HG02970 (cell line): ENCODE data around the gene PPP2R5D.
"Not testable (repeated sequence)": the region's sequence is repeated elsewhere in the genome, so short reads cannot be mapped to it uniquely, and the experiment has no call there.

ENCODE experiments used
- ATAC-seq: cut with Tn5 transposase; IDR thresholded peaks from one replicate; pipeline ENCODE4 v1.9.1; 2021; ENCODE audit warnings: mild to moderate bottlenecking, moderate library complexity, moderate number of reproducible peaks; ENCODE audit not compliant: unreplicated experiment, low FRiP score

Gene PPP2R5D

DNA sequence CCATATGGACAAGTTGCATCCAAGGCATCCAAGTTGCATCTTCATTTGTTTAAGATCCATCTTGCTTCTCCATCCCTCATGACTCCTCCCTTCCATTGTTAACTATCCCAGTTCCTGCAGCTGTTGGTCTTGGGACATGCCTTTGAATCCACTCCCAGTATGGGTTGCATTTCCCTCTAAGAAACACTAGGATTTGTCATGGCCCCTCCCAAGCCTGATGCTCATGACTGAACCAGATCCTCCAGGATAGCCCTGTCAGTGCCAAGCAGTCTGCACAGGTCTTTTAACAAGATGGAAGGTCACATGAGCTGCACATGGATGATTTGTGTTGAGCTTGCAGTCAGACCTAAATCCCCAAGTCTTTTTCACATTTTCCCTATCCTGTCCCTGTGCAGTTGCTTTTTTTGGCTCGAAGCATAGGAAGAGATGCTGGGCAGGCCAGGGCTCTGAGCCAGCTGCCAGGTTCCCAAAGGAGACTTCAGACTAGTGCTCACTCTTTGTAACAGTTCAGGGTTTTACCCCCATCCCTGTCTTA is 4.2 kb downstream of the PPP2R5D start:
- ATAC-seq: no peak

DNA sequence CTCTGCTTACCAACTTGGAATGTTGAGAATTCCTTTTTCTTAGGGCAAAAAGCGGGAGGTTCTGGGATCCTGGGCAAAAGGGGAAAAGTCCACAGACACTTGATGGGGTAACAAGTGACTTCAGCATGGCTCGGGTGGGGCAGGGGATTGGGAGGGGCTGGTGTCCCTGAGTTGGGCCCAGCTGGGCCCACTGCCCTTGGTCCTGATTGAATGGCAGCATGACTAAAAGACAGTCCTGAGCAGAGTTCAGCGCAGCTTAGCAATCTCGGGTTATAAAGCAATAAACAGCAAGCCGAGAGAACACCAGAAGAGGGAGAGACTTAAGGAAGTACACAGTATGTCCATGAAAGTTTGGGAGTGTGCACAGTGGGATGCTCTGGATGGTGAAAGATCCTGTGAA is 5.6 kb downstream of the PPP2R5D start:
- no peak for ATAC-seq

GRCh38 chr6:42993445-42993844 is 9.1 kb downstream of the PPP2R5D start:
- no peak for ATAC-seq

GRCh38 chr6:42996513-42996912 is 12.1 kb downstream of the PPP2R5D start:
- ATAC-seq: no peak

DNA sequence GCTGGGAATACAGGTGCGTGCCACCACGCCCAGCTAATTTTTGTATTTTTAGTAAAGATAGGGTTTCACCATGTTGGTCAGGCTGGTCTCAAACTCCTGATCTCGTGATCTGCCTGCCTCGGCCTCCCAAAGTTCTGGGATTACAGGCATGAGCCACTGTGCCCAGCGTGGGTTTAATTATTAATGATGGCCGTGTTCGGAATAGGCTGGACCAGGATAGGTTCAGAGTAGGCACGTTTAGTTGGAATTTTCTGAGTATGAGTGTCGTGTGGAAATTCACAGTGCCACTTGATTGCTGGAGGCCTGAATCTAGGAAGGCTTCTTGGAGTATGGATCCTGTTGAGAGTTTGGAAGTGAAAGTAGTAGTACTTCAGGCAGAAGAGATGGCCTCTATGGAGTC is 13.8 kb downstream of the PPP2R5D start:
- ATAC-seq: not testable (repeated sequence)

DNA sequence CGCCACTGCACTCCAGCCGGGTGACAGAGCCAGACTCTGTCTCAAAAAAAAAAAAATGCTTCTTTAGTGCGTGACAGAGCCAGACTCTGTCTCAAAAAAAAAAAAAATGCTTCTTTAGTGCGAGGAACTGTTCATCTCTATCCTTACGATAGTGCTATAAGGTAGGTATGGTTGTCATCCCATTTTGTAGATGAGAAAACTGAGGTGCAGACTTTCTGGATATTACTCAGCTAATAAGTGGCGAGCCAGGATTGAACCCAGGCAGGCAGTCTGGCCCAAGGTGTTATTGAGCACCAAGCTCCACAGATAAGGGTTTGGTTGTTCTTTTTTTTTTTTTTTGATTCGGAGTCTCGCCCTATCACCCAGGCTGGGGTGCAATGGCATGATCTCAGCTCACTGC is 17.5 kb downstream of the PPP2R5D start:
- ATAC-seq: no peak

DNA sequence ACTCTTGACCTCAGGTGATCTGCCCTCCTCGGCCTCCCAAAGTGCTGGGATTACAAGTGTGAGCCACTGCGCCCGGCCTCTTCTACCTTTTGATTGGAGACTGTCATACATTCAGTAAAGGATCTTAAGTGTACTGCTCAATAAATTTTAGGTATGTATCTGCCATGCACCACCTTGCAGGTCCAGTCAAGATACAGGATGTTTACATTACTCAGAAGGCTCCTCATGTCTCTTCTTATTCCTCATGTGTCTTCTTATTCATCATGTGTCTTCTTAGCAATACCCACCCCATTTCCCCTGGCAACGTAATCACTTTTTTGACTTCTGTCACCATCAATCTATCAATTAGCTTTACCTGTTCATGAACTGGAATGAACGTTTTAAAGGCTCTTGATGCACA is 21.5 kb downstream of the PPP2R5D start:
- no peak for ATAC-seq

DNA sequence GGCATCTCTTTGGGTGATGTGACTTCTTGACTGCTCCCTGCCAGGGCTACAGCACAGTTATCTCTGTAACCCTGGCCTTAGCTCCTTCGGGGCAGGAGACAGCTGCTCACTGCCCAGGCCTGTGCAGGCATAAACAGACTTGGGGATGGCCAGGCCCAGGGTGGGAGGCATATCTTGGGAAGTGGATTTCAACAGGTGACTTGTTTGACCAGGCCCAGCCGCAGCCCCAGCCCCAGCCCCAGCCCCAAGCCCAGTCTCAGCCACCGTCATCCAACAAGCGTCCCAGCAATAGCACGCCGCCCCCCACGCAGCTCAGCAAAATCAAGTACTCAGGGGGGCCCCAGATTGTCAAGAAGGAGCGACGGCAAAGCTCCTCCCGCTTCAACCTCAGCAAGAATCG is 21.9 kb downstream of the PPP2R5D start:
- ATAC-seq: no peak

- ATAC-seq: no peak
These were observed 22.8 kb downstream of the PPP2R5D start for GRCh38 chr6:43007126-43007525.

DNA sequence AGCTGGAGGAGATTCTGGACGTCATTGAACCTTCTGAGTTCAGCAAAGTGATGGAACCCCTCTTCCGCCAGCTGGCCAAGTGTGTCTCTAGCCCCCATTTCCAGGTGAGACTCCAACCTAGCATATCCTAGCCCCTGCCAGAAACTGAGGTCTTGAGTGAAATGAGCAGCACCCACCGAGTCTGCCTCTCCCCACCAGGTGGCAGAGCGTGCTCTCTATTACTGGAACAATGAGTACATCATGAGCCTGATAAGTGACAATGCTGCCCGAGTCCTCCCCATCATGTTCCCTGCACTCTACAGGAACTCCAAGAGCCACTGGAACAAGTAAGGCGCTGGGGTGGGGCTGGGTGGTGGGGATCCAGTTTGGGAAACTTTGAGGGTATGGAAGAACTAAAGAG is 24.8 kb downstream of the PPP2R5D start:
- ATAC-seq: no peak

GRCh38 chr6:43011207-43011606 is 26.8 kb downstream of the PPP2R5D start:
- no peak for ATAC-seq

DNA sequence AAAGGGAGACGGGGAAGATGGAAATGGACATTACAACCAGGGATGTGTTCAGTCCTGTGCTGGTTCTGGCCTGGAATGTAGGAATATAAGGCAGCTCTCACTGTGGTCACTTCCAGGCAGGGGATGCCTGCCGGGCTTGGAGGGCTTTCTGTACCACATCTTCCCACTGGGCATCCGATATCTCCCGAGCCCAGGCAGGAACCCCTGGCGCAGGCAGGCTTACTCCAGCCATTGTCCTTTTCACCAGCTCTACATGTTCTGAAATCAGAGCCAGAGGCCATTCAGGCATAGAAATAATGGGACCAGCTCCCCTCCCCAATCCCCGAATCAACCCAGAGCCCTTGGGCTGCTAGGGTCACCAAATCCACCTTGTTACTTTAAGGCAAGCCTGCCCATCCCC is 28.0 kb downstream of the PPP2R5D start:
- ATAC-seq: no peak

DNA sequence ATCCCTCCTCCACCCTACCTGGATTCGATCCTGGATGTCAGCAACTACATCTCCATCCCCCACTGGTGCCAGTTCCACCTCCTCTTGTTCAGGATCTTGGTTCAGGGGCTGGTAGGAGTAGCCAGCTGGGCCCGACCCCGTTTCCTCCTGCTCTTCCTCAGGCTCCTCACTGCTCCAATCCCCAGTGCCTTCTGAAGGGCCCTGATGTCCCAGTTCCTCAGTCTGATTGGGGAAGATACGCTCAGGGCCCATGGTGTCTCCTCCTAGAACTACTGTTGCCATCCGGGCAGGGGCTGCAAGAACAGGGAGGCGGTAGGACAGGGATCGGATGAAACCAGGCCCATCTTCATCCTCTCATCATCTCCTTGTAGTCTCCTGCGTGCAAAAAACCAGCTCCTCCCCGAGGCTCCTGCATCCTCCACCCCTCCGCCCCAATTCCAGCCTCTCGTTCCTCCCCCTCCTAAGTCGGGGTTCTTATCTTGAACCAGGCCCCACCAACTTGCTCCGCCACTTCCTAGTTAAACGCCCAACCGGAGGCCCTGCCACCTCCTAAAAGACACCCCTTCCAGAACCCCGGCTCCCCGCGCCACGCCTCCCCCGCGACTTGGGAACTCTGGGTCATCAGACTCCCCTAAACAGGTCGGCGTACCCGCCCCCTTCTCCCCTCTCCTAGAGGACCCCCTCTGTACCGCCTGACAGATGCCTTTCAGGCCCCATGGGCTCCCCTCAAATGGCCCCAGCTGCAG is 28.9 kb downstream of the PPP2R5D start:
- peak; percentile 0 for ATAC-seq

- ATAC-seq: peak; percentile 96
These were observed 29.6 kb downstream of the PPP2R5D start, which contains the start of the genes KLHDC3 and MEA1 for GRCh38 chr6:43013843-43014433. KLHDC3 (plus strand) TSS chr6:43014249; CDS start chr6:43017193, 2,944 bp downstream. MEA1 (minus strand) TSS chr6:43013946; CDS start chr6:43013813, 133 bp downstream.

DNA sequence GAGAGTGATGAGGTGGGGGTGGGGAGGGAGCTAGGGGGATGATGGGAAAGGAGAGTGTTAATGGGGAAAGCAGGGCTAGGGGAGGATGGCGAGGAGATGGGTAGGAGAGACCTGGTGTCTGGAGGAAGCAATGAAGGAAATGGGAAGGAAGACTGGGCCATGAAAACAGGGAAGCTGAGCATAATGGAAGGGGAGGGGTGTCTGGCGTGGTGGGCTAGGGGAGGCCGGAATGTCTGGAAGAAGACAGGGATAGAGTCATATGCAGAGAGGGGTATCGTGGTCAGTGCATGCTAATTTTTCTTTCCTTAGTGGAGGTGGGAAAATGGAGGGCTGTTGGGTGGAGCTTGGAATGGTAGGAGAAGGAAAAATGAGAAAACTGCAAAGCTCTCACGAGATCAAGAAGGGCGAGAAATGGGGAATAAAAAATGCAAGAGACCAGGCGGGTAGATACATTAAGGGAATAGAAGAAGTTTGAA is 30.1 kb downstream of the PPP2R5D start:
- ATAC-seq: no peak

DNA sequence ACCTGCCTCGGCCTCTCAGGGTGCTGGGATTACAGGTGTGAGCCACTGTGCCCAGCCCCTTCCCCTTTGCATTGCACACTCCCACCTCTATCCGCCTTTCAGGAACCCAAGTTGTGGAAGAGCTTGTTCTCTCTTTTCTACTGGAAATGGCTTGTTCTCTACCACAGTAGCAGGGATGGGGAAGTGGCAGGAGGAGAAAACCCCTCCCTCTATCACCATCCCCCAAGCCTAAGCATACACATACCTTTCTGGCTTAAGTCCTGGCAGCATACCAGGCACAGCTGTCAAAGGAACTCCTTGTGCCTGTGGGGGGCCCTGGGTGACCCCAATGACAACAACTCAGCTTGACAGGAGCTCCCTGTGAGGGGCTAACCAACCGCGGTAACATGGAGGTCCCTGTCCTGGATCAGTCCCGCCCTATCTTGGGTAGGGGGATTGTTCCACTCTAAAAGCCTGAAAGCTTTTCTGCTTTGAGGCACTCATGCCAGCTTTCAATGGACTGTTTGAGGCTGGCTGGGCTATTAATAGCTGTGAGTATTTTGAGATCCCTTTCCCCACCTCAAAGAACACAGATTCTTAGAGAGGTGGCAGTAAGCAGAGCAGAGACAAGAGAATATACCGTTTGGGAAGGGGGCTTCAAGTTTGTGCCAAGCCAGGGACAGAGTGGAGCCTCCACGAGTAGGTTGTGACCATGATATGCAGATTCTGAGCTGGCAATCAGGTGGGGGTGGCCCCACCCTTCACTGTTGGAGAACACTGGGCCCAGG is 32.0 kb downstream of the PPP2R5D start:
- ATAC-seq: no peak

GRCh38 chr6:43016943-43017334 is 32.6 kb downstream of the PPP2R5D start:
- no peak for ATAC-seq

DNA sequence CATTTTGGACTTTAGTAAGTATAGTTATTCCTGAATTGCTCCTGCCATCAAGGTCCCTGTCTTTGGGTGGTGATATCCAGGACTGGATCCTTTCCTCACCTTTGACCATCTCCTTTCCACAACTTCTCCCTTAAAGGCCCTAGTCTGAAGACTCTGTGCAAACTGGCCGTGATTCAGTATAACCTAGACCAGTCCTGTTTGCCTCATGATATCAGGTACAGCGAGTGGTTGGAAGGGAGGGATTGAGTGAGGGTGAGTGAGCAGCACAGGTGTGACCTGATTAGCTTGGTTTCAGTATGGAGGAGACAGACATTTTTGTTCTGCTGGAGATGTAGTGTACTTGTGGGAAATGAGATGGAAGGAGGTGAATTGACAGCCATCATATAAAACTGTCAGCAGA is 34.8 kb downstream of the PPP2R5D start:
- ATAC-seq: no peak

- ATAC-seq: no peak
These were observed 35.8 kb downstream of the PPP2R5D start for GRCh38 chr6:43020052-43020705.

DNA sequence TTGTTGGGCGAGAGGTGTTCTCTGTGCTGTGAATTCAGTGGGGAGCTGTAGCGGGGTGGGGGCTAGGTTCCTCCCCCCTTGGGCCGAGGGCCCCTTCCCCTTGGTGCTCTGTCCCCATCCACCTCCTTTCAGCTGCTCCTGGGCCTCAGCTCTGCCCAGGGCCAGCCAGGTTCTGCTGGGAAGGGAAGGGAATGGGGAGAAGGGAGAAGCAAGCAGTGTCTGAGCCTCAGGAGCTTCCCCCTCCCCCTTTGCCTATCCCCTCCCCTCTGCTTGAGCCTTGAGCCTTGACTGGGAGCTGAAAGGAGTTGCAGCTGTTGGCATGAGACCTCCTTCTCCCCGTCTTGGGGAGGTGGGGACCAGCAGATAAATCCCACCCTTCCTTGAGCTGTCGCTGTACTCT is 36.5 kb downstream of the PPP2R5D start:
- ATAC-seq: no peak
